ENCODE measurements around the gene SNAP29.
"Not testable (repeated sequence)": the region's sequence is repeated elsewhere in the genome, so short reads cannot be mapped to it uniquely, and the experiment has no call there.

SNAP29 gene

GRCh38 chr22:20901093-20902033 is 42.6 kb downstream of the SNAP29 start:
- DNase-seq (ENCODE audit: low read depth, low spot score) = not testable (repeated sequence)

- no peak for DNase-seq (ENCODE audit: low read depth, low spot score)
Observed at GRCh38 chr22:20903093-20903492, 44.3 kb downstream of the SNAP29 start.

GRCh38 chr22:20904008-20904979 is 45.5 kb downstream of the SNAP29 start:
- DNase-seq (ENCODE audit: low read depth, low spot score) = no peak

- no peak for DNase-seq (ENCODE audit: low read depth, low spot score)
Observed at GRCh38 chr22:20904980-20905355, 46.2 kb downstream of the SNAP29 start.

GRCh38 chr22:20905415-20906386 is 46.9 kb downstream of the SNAP29 start:
- no peak for DNase-seq (ENCODE audit: low read depth, low spot score)

- no peak for DNase-seq (ENCODE audit: low read depth, low spot score)
Observed at GRCh38 chr22:20906387-20906767, 47.6 kb downstream of the SNAP29 start.

GRCh38 chr22:20908717-20909116 is 49.9 kb downstream of the SNAP29 start:
- not testable (repeated sequence) for DNase-seq (ENCODE audit: low read depth, low spot score)

- DNase-seq (ENCODE audit: low read depth, low spot score) = no peak
Observed at GRCh38 chr22:20909543-20910303, 50.9 kb downstream of the SNAP29 start.

GRCh38 chr22:20912494-20912893 is 53.7 kb downstream of the SNAP29 start:
- no peak for DNase-seq (ENCODE audit: low read depth, low spot score)

GRCh38 chr22:20916916-20917810 is 58.4 kb downstream of the SNAP29 start, which contains the start of gene CRKL:
Gene CRKL, plus strand, starts transcription at chr22:20917407. Its CDS starts 528 bp downstream, at chr22:20917935.
- peak; percentile 100 for DNase-seq (ENCODE audit: low read depth, low spot score)

GRCh38 chr22:20918663-20919218 is 59.9 kb downstream of the SNAP29 start:
- DNase-seq (ENCODE audit: low read depth, low spot score) = no peak

GRCh38 chr22:20919718-20920117 is 60.9 kb downstream of the SNAP29 start:
- DNase-seq (ENCODE audit: low read depth, low spot score) = no peak

GRCh38 chr22:20920881-20921203 is 62.0 kb downstream of the SNAP29 start:
- DNase-seq (ENCODE audit: low read depth, low spot score) = no peak

- DNase-seq (ENCODE audit: low read depth, low spot score) = peak; percentile 33
Observed at GRCh38 chr22:20922141-20922751, 63.4 kb downstream of the SNAP29 start.

GRCh38 chr22:20926243-20926642 is 67.4 kb downstream of the SNAP29 start:
- no peak for DNase-seq (ENCODE audit: low read depth, low spot score)

- no peak for DNase-seq (ENCODE audit: low read depth, low spot score)
Observed at GRCh38 chr22:20927940-20928572, 69.2 kb downstream of the SNAP29 start.

- no peak for DNase-seq (ENCODE audit: low read depth, low spot score)
Observed at GRCh38 chr22:20928573-20928967, 69.8 kb downstream of the SNAP29 start.

GRCh38 chr22:20930004-20930403 is 71.2 kb downstream of the SNAP29 start:
- DNase-seq (ENCODE audit: low read depth, low spot score) = no peak
